Activated T-helper 2 cell treated with anti-CD3 and anti-CD28 coated beads, Interferon-gamma antibody, Interleukin-2, Interleukin-4, amounts not matched to agents 10 μg/mL and 5 μg/mL and 100 μg/mL, durations not matched to agents 14 hours and 24 hours and 36 hours (primary cell): ENCODE data around the gene RPS6KA5. TPM values are rescaled to one million over a fixed set of nuclear protein-coding genes. Genes with fewer than 3 reads are reported as not detected.

Experiments
- DNase-seq: peaks from one replicate; pipeline ENCODE4 v3.0.0; 2021; ENCODE audit warnings: low spot score
- H3K27ac Mint-ChIP-seq: one replicate; pipeline ENCODE4 v1.8.0; 2021; ENCODE audit warnings: mixed read lengths
- H3K27me3 Mint-ChIP-seq: one replicate; pipeline ENCODE4 v1.8.0; 2021; ENCODE audit warnings: low read depth, mixed read lengths
- H3K36me3 Mint-ChIP-seq: one replicate; pipeline ENCODE4 v1.8.0; 2021; ENCODE audit warnings: low read depth, mixed read lengths
- H3K4me1 Mint-ChIP-seq: one replicate; pipeline ENCODE4 v1.8.0; 2021; ENCODE audit warnings: low read depth, mixed read lengths
- H3K4me3 Mint-ChIP-seq: one replicate; pipeline ENCODE4 v1.8.0; 2021; ENCODE audit warnings: low read depth, mild to moderate bottlenecking, moderate library complexity, mixed read lengths
- H3K9me3 Mint-ChIP-seq: one replicate; pipeline ENCODE4 v1.8.0; 2021; ENCODE audit warnings: mixed read lengths
- intact Hi-C: fragments of 100-400 bp; cut with micrococcal nuclease; formaldehyde crosslinking; loops from one replicate; pipeline ENCODE4 v1.15.1; 2023
- total RNA-seq: library from RNA; stranded (reverse); gene quantifications from 2 replicates; pipeline ENCODE4 v1.2.3, GENCODE V29; 2022

The RPS6KA5 gene
- total RNA-seq, 1 donor from 2014 or later, result 21.4 TPM

GRCh38 chr14:90893510-90893909 is 166.9 kb downstream of the RPS6KA5 start:
- Mint-ChIP-seq H3K9me3 (no peaks in the 10 kb centered on the region), H3K4me1 (peaks cover 4% of the 10 kb centered on the region), H3K4me3 (no peak overlapping the region), H3K36me3 (peaks cover 50% of the 10 kb centered on the region), H3K27ac (no peak overlapping the region), H3K27me3 (no peaks in the 10 kb centered on the region)
- DNase-seq, result no peak
- intact Hi-C loops, result no loop called here

GRCh38 chr14:90892970-90893369 is 167.5 kb downstream of the RPS6KA5 start:
- H3K27me3 Mint-ChIP-seq, result no peaks in the 10 kb centered on the region
- H3K9me3 Mint-ChIP-seq, result no peaks in the 10 kb centered on the region
- H3K27ac Mint-ChIP-seq, result no peak overlapping the region
- H3K4me3 Mint-ChIP-seq, result no peak overlapping the region
- H3K4me1 Mint-ChIP-seq, result peaks cover 4% of the 10 kb centered on the region
- H3K36me3 Mint-ChIP-seq, result peaks cover 46% of the 10 kb centered on the region
- intact Hi-C loops, result no loop called here
- DNase-seq, result no peak

- Mint-ChIP-seq H3K9me3 (no peaks in the 10 kb centered on the region), H3K4me3 (no peak overlapping the region), H3K4me1 (peaks cover 4% of the 10 kb centered on the region), H3K27me3 (no peaks in the 10 kb centered on the region), H3K27ac (no peak overlapping the region), H3K36me3 (peaks cover 34% of the 10 kb centered on the region)
- intact Hi-C loops, result no loop called here
- no peak for DNase-seq
Observed at GRCh38 chr14:90891326-90891725, 169.1 kb downstream of the RPS6KA5 start.

GRCh38 chr14:90890322-90891020 is 170.0 kb downstream of the RPS6KA5 start:
- no peak for DNase-seq
- peaks cover 4% of the 10 kb centered on the region for H3K4me1 Mint-ChIP-seq
- peaks cover 31% of the 10 kb centered on the region for H3K36me3 Mint-ChIP-seq
- intact Hi-C loops, result no loop called here
- no peaks in the 10 kb centered on the region for H3K27me3 Mint-ChIP-seq
- no peak overlapping the region for H3K4me3 Mint-ChIP-seq
- no peaks in the 10 kb centered on the region for H3K9me3 Mint-ChIP-seq
- no peak overlapping the region for H3K27ac Mint-ChIP-seq

- Mint-ChIP-seq H3K4me3 (no peak overlapping the region), H3K27me3 (no peaks in the 10 kb centered on the region), H3K27ac (no peak overlapping the region), H3K9me3 (peaks cover 16% of the 10 kb centered on the region), H3K4me1 (no peaks in the 10 kb centered on the region), H3K36me3 (peaks cover 41% of the 10 kb centered on the region)
- intact Hi-C loops, result no loop called here
- DNase-seq, result no peak
Observed at GRCh38 chr14:90886297-90886815, 174.1 kb downstream of the RPS6KA5 start.

GRCh38 chr14:90883782-90884181 is 176.7 kb downstream of the RPS6KA5 start:
- Mint-ChIP-seq H3K4me1 (no peaks in the 10 kb centered on the region), H3K9me3 (peaks cover 16% of the 10 kb centered on the region), H3K4me3 (no peak overlapping the region), H3K27ac (no peak overlapping the region), H3K36me3 (peaks cover 56% of the 10 kb centered on the region), H3K27me3 (no peaks in the 10 kb centered on the region)
- intact Hi-C loops, result no loop called here
- DNase-seq, result no peak

- DNase-seq, result no peak
- peaks cover 16% of the 10 kb centered on the region for H3K9me3 Mint-ChIP-seq
- H3K27me3 Mint-ChIP-seq, result no peaks in the 10 kb centered on the region
- H3K4me3 Mint-ChIP-seq, result no peak overlapping the region
- intact Hi-C loops, result no loop called here
- no peaks in the 10 kb centered on the region for H3K4me1 Mint-ChIP-seq
- H3K27ac Mint-ChIP-seq, result no peak overlapping the region
- H3K36me3 Mint-ChIP-seq, result peaks cover 54% of the 10 kb centered on the region
Observed at GRCh38 chr14:90883197-90883596, 177.2 kb downstream of the RPS6KA5 start.

- DNase-seq, result no peak
- no peaks in the 10 kb centered on the region for H3K4me1 Mint-ChIP-seq
- H3K27me3 Mint-ChIP-seq, result no peaks in the 10 kb centered on the region
- H3K27ac Mint-ChIP-seq, result no peak overlapping the region
- peaks cover 16% of the 10 kb centered on the region for H3K9me3 Mint-ChIP-seq
- peaks cover 69% of the 10 kb centered on the region for H3K36me3 Mint-ChIP-seq
- intact Hi-C loops, result no loop called here
- no peak overlapping the region for H3K4me3 Mint-ChIP-seq
Observed at GRCh38 chr14:90880282-90880681, 180.2 kb downstream of the RPS6KA5 start.

- intact Hi-C loops, result no loop called here
- DNase-seq, result no peak
- H3K9me3 Mint-ChIP-seq, result no peaks in the 10 kb centered on the region
- no peak overlapping the region for H3K27ac Mint-ChIP-seq
- H3K36me3 Mint-ChIP-seq, result peaks cover 63% of the 10 kb centered on the region
- no peak overlapping the region for H3K4me3 Mint-ChIP-seq
- H3K27me3 Mint-ChIP-seq, result no peaks in the 10 kb centered on the region
- H3K4me1 Mint-ChIP-seq, result peaks cover 9% of the 10 kb centered on the region
Observed at GRCh38 chr14:90874599-90874998, 185.8 kb downstream of the RPS6KA5 start.

GRCh38 chr14:90871605-90872233 is 188.7 kb downstream of the RPS6KA5 start:
- no peaks in the 10 kb centered on the region for H3K27me3 Mint-ChIP-seq
- H3K4me1 Mint-ChIP-seq, result peaks cover 9% of the 10 kb centered on the region
- H3K36me3 Mint-ChIP-seq, result peaks cover 42% of the 10 kb centered on the region
- intact Hi-C loops, result no loop called here
- DNase-seq, result no peak
- H3K9me3 Mint-ChIP-seq, result no peaks in the 10 kb centered on the region
- H3K27ac Mint-ChIP-seq, result no peak overlapping the region
- no peak overlapping the region for H3K4me3 Mint-ChIP-seq

GRCh38 chr14:90870950-90871604 is 189.4 kb downstream of the RPS6KA5 start:
- Mint-ChIP-seq H3K4me1 (peaks cover 9% of the 10 kb centered on the region), H3K9me3 (no peaks in the 10 kb centered on the region), H3K27ac (no peak overlapping the region), H3K27me3 (no peaks in the 10 kb centered on the region), H3K4me3 (no peak overlapping the region), H3K36me3 (peaks cover 36% of the 10 kb centered on the region)
- no peak for DNase-seq
- intact Hi-C loops, result no loop called here

- peaks cover 9% of the 10 kb centered on the region for H3K4me1 Mint-ChIP-seq
- H3K36me3 Mint-ChIP-seq, result peaks cover 22% of the 10 kb centered on the region
- no peak for DNase-seq
- H3K9me3 Mint-ChIP-seq, result no peaks in the 10 kb centered on the region
- H3K4me3 Mint-ChIP-seq, result no peak overlapping the region
- H3K27me3 Mint-ChIP-seq, result no peaks in the 10 kb centered on the region
- H3K27ac Mint-ChIP-seq, result no peak overlapping the region
- intact Hi-C loops, result no loop called here
Observed at GRCh38 chr14:90867501-90867900, 192.9 kb downstream of the RPS6KA5 start.

- Mint-ChIP-seq H3K4me1 (peaks cover 5% of the 10 kb centered on the region), H3K27ac (no peak overlapping the region), H3K9me3 (no peaks in the 10 kb centered on the region), H3K4me3 (no peak overlapping the region), H3K27me3 (no peaks in the 10 kb centered on the region), H3K36me3 (peaks cover 21% of the 10 kb centered on the region)
- no peak for DNase-seq
- intact Hi-C loops, result no loop called here
Observed at GRCh38 chr14:90866833-90867232, 193.6 kb downstream of the RPS6KA5 start.
